Measurements from ENCODE around the gene TNS3. TPM values are rescaled to one million over a fixed set of nuclear protein-coding genes. Genes with fewer than 3 reads are reported as not detected.

TNS3 gene
- total and polyA plus RNA-seq, 4 donors = 40.5 to 140 (median 86.7) TPM

DNA sequence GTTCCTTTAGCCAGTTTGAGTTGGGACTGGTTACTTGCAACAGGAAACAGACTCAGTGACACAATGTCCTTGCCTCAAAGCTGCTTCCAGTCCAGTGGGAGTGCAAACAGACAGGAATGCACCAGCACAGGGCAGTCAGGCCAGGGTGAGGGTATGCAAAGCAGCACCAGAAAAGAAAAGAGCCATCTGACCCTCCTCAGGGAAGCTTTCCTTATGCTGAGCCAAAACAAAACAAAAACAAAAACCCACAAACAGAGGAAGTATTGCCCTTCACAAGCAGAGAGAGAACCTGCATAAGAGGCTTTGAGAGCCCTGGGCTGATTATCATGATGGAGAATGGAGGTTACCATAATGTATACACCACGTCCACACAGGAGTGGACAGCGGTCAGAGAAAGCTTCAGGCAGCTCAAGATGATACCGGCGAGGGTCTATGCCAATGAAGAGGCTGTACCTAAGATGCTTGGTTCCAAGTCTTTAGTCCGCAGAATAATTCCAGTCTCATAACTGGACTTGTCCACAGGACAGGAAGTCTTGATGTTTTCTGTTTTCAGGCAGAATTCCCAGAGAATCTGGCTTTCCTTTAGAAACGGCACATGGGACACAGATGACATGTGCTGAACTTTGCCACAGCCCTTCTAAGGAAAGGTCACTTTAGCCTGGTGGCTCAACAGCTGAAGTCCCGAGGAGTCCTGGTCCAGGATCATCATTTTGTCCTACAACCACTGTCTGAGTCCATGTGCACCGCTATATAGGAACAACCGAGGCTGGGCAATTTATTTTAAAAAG, 263.3 kb downstream of the TNS3 start:
- intact Hi-C loops (cut with DNase I) = no loop called here
- H3K4me1 ChIP-seq (ENCODE audit: control insufficient read depth in 1 of 2, insufficient read depth in 2 of 2, low read length in 2 of 2) = peaks cover 0 to 6% of the 10 kb centered on the region in 2 donors
- no peak overlapping the region for H3K27ac ChIP-seq (ENCODE audit: low read depth in 1 of 2, low read length in 2 of 2)
- no peaks in the 10 kb centered on the region for H3K9me3 ChIP-seq (ENCODE audit: control insufficient read depth, low read length)
- 84 to 87% methylated on average over 9 of the region's 9 CpGs for WGBS, 2 donors
- no peak overlapping the region for H3K4me3 ChIP-seq (ENCODE audit: low read length in 2 of 2)
- no peak for ATAC-seq (ENCODE audit: low FRiP score)
- H3K27me3 ChIP-seq (ENCODE audit: control insufficient read depth in 1 of 2, insufficient read depth in 2 of 2, low read length in 1 of 2) = no peaks in the 10 kb centered on the region
- H3K36me3 ChIP-seq (ENCODE audit: control insufficient read depth in 1 of 2, insufficient read depth in 2 of 2, low read length in 1 of 2) = peaks cover 0 to 2% of the 10 kb centered on the region in 2 donors
- peak in 1 of 2 donors; percentile 25 for DNase-seq

DNA sequence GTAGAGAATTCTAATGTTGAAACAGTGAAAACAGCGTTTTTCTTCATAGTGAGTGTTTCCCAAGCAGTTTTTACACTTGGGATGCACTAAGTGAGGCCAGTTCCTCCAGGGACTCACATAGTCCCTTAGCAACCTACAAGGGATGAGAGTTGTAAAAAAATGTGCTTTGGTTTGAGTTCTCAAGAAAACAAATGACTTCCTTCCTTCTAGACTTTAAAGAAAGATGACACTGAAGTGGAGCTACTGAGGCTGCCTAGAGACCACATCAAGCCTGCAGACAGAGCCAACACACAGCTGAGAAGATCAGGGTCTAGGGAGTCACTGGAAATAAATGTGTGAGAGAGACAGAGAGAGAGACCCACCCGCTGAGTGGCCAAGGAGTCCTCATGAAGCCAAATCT, 264.4 kb downstream of the TNS3 start:
- 71 to 73% methylated on average over 2 of the region's 2 CpGs for WGBS, 2 donors
- peaks cover 0 to 5% of the 10 kb centered on the region in 2 donors for H3K36me3 ChIP-seq (ENCODE audit: control insufficient read depth in 1 of 2, insufficient read depth in 2 of 2, low read length in 1 of 2)
- H3K27ac ChIP-seq (ENCODE audit: low read depth in 1 of 2, low read length in 2 of 2) = no peak overlapping the region
- DNase-seq (no peak), ATAC-seq (ENCODE audit: low FRiP score) (no peak)
- H3K9me3 ChIP-seq (ENCODE audit: control insufficient read depth, low read length) = no peaks in the 10 kb centered on the region
- H3K4me3 ChIP-seq (ENCODE audit: low read length in 2 of 2) = no peak overlapping the region
- H3K4me1 ChIP-seq (ENCODE audit: control insufficient read depth in 1 of 2, insufficient read depth in 2 of 2, low read length in 2 of 2) = peaks cover 0 to 6% of the 10 kb centered on the region in 2 donors
- H3K27me3 ChIP-seq (ENCODE audit: control insufficient read depth in 1 of 2, insufficient read depth in 2 of 2, low read length in 1 of 2) = no peaks in the 10 kb centered on the region
- intact Hi-C loops (cut with DNase I) = no loop called here

DNA sequence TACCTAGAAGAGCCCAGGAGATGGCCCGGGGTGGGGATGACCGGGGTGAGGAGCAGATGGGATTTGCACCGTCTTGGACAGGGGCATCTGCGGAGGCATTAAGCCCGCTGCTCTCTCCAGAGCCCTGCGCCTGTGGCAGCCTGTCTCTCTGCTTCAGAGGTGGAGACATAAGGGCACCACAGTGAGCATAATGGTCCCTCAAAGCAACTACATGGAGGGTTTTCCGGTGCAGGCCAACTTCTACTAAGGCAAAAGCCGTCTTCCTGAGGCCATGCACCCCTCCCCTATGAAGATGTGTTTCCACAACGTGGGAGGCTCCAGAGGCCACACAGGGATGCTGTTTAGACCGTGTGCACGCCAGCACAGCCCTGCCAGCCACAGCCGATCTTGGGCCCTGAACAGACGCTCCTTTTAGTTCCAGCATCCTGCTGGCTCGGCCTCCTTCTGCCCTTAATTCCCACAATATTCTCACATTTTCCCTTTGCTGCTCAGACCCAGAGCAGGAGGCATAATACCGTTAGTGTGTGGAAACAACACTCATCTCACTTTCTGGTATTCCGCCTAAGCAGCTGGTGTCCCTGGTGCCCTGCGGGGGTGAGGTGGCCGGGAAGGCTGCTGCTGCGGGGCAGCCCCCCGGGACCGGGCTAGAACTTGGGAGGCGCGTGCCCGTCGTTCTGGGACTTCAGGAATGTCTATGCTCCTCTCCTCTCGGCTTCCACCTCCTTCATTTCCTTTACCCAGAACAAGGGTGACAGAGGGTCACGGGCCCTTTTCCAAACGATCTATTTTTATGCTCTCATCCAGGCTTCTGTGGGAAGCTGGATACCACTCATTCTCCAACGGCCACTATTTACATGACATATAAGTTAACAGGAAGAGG, 266.9 kb downstream of the TNS3 start:
- Histone ChIP-seq H3K27me3 (ENCODE audit: control insufficient read depth in 1 of 2, insufficient read depth in 2 of 2, low read length in 1 of 2) (no peaks in the 10 kb centered on the region), H3K4me1 (ENCODE audit: control insufficient read depth in 1 of 2, insufficient read depth in 2 of 2, low read length in 2 of 2) (peaks cover 2 to 9% of the 10 kb centered on the region in 2 donors), H3K9me3 (ENCODE audit: control insufficient read depth, low read length) (no peaks in the 10 kb centered on the region), H3K36me3 (ENCODE audit: control insufficient read depth in 1 of 2, insufficient read depth in 2 of 2, low read length in 1 of 2) (peaks cover 0 to 4% of the 10 kb centered on the region in 2 donors), H3K4me3 (ENCODE audit: low read length in 2 of 2) (no peak overlapping the region), H3K27ac (ENCODE audit: low read depth in 1 of 2, low read length in 2 of 2) (peak overlapping the region; percentile 37 to 81)
- WGBS, 2 donors = 23 to 25% methylated on average over 28 to 29 of the region's 29 CpGs
- ATAC-seq (ENCODE audit: low FRiP score) = peak; percentile 49
- intact Hi-C loops (cut with DNase I) = no loop called here
- DNase-seq = peak; percentile 62 to 82

DNA sequence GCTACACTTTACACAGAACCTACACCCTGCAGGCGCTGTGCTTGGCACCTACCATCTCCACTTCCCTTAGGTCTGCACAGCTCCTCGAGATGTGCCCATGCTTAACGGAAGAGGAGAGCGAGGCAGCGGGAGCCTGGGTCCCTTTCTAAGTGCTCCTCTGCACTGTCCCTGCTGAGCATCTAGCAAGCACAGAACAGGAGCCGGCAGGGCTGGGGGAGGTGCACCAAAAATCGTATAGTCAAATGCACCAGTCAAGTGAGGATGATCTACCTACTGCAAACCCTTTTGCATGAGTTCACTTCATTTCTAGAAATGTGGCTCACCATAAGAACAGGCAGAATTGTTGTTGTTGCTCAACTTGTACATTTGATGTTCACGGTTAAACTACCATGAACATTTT, 267.7 kb downstream of the TNS3 start:
- H3K4me3 ChIP-seq (ENCODE audit: low read length in 2 of 2) = no peak overlapping the region
- H3K4me1 ChIP-seq (ENCODE audit: control insufficient read depth in 1 of 2, insufficient read depth in 2 of 2, low read length in 2 of 2) = peaks cover 3 to 9% of the 10 kb centered on the region in 2 donors
- H3K27ac ChIP-seq (ENCODE audit: low read depth in 1 of 2, low read length in 2 of 2) = peak overlapping the region in 1 of 2 donors; percentile 81
- WGBS, 2 donors = 73% methylated on average over 8 of the region's 8 CpGs
- H3K36me3 ChIP-seq (ENCODE audit: control insufficient read depth in 1 of 2, insufficient read depth in 2 of 2, low read length in 1 of 2) = peaks cover 0 to 4% of the 10 kb centered on the region in 2 donors
- no peaks in the 10 kb centered on the region for H3K27me3 ChIP-seq (ENCODE audit: control insufficient read depth in 1 of 2, insufficient read depth in 2 of 2, low read length in 1 of 2)
- DNase-seq = peak in 1 of 2 donors; percentile 33
- ATAC-seq (ENCODE audit: low FRiP score) = no peak
- no peaks in the 10 kb centered on the region for H3K9me3 ChIP-seq (ENCODE audit: control insufficient read depth, low read length)
- intact Hi-C loops (cut with DNase I) = no loop called here

DNA sequence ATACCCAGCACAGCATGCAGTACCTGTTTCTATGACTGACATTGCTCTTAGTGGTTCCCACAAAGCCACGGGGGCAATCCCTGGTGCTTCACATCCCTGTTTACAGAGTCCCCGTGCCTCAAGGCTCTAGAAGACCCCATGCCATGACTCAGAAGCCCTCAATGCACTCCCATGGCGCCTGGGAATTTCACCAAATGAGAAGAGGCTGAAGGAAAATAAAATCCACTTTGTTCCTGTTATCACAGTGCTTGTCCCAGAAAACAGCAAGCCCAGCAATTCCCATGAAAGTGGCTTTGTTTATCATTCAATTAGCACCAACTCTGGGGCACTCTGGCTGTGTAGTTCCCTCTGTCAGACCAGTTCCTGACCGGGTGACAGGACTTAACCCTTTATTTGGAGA, 268.3 kb downstream of the TNS3 start:
- ATAC-seq (ENCODE audit: low FRiP score) (no peak), DNase-seq (no peak)
- H3K27ac ChIP-seq (ENCODE audit: low read depth in 1 of 2, low read length in 2 of 2) = peak overlapping the region in 1 of 2 donors; percentile 81
- peaks cover 0 to 4% of the 10 kb centered on the region in 2 donors for H3K36me3 ChIP-seq (ENCODE audit: control insufficient read depth in 1 of 2, insufficient read depth in 2 of 2, low read length in 1 of 2)
- intact Hi-C loops (cut with DNase I) = no loop called here
- no peaks in the 10 kb centered on the region for H3K9me3 ChIP-seq (ENCODE audit: control insufficient read depth, low read length)
- peaks cover 3 to 9% of the 10 kb centered on the region in 2 donors for H3K4me1 ChIP-seq (ENCODE audit: control insufficient read depth in 1 of 2, insufficient read depth in 2 of 2, low read length in 2 of 2)
- 58 to 59% methylated on average over 4 of the region's 4 CpGs for WGBS, 2 donors
- H3K4me3 ChIP-seq (ENCODE audit: low read length in 2 of 2) = no peak overlapping the region
- H3K27me3 ChIP-seq (ENCODE audit: control insufficient read depth in 1 of 2, insufficient read depth in 2 of 2, low read length in 1 of 2) = no peaks in the 10 kb centered on the region

DNA sequence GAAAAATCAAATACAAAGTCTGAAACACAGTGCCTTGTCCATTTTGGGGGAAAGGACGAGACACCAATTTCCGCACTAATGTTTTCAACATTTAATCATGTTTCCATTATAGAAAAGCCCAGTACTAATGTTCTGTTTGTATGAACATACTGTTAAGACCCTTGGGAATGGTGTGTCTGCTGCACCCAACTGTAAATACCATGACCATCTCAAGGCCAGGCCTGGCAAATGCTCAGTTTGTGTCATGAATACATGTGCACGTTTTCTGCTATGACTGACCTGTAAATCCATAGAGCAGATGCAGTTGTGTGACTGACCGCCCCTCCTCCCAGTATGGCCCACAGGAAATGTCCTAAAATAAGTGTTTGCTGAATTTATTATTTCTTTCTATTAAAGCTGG, 270.0 kb downstream of the TNS3 start:
- intact Hi-C loops (cut with DNase I) = no loop called here
- Histone ChIP-seq H3K4me1 (ENCODE audit: control insufficient read depth in 1 of 2, insufficient read depth in 2 of 2, low read length in 2 of 2) (peaks cover 3 to 9% of the 10 kb centered on the region in 2 donors), H3K9me3 (ENCODE audit: control insufficient read depth, low read length) (no peaks in the 10 kb centered on the region), H3K27ac (ENCODE audit: low read depth in 1 of 2, low read length in 2 of 2) (no peak overlapping the region), H3K36me3 (ENCODE audit: control insufficient read depth in 1 of 2, insufficient read depth in 2 of 2, low read length in 1 of 2) (peaks cover 0 to 4% of the 10 kb centered on the region in 2 donors), H3K4me3 (ENCODE audit: low read length in 2 of 2) (no peak overlapping the region), H3K27me3 (ENCODE audit: control insufficient read depth in 1 of 2, insufficient read depth in 2 of 2, low read length in 1 of 2) (no peaks in the 10 kb centered on the region)
- no peak for ATAC-seq (ENCODE audit: low FRiP score)
- DNase-seq = no peak
- 91 to 94% methylated on average over 4 of the region's 4 CpGs for WGBS, 2 donors

DNA sequence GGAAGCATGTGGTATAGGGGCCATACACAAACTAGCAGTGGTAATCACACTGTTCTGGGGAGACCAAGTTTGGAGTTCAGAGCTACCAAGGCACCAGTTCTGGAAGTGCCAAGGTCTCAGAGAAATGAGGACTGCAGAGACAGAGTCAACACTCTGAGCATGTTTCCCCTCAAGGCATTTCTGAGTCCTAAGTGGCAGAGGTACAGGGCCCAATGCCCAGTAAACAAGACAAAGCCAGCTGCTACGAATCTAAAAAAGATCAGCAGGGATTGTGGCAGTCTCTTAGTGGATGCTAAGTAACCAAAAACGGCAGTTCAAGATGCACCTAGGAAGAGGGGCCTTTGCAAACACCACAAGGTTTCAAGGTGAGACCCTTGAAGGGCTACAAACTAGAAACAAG, 271.9 kb downstream of the TNS3 start:
- ATAC-seq (ENCODE audit: low FRiP score) = no peak
- Histone ChIP-seq H3K4me1 (ENCODE audit: control insufficient read depth in 1 of 2, insufficient read depth in 2 of 2, low read length in 2 of 2) (peaks cover 3 to 9% of the 10 kb centered on the region in 2 donors), H3K9me3 (ENCODE audit: control insufficient read depth, low read length) (no peaks in the 10 kb centered on the region), H3K4me3 (ENCODE audit: low read length in 2 of 2) (no peak overlapping the region), H3K36me3 (ENCODE audit: control insufficient read depth in 1 of 2, insufficient read depth in 2 of 2, low read length in 1 of 2) (peaks cover 0 to 4% of the 10 kb centered on the region in 2 donors), H3K27me3 (ENCODE audit: control insufficient read depth in 1 of 2, insufficient read depth in 2 of 2, low read length in 1 of 2) (no peaks in the 10 kb centered on the region), H3K27ac (ENCODE audit: low read depth in 1 of 2, low read length in 2 of 2) (peak overlapping the region in 1 of 2 donors; percentile 6)
- intact Hi-C loops (cut with DNase I) = no loop called here
- DNase-seq = no peak
- 4% methylated on average over 2 of the region's 2 CpGs for WGBS, 2 donors

DNA sequence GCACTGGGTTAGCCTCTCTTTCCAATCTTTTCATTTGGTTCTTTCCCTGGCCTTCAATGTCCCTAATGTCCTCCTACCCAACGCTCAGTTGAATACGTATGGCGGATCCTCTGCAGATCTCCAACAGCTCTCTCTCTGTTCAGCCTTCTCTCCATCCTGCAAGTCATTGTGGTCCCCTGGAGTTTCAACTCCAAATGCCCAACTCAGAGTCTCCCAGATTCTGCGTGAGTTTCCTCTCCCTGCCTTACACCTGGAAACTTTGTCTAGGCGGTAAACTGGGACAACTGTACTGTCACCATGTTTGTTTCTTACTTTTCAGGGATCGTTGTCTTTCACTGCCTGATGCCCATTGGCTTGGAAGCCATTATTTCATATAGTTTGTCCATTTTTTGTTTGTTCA, 273.1 kb downstream of the TNS3 start:
- DNase-seq = no peak
- intact Hi-C loops (cut with DNase I) = no loop called here
- peaks cover 3 to 4% of the 10 kb centered on the region in 2 donors for H3K4me1 ChIP-seq (ENCODE audit: control insufficient read depth in 1 of 2, insufficient read depth in 2 of 2, low read length in 2 of 2)
- H3K9me3 ChIP-seq (ENCODE audit: control insufficient read depth, low read length) = no peaks in the 10 kb centered on the region
- no peaks in the 10 kb centered on the region for H3K27me3 ChIP-seq (ENCODE audit: control insufficient read depth in 1 of 2, insufficient read depth in 2 of 2, low read length in 1 of 2)
- no peak for ATAC-seq (ENCODE audit: low FRiP score)
- WGBS, 2 donors = 97 to 98% methylated on average over 6 of the region's 6 CpGs
- H3K4me3 ChIP-seq (ENCODE audit: low read length in 2 of 2) = no peak overlapping the region
- H3K27ac ChIP-seq (ENCODE audit: low read depth in 1 of 2, low read length in 2 of 2) = no peak overlapping the region
- H3K36me3 ChIP-seq (ENCODE audit: control insufficient read depth in 1 of 2, insufficient read depth in 2 of 2, low read length in 1 of 2) = peaks cover 0 to 7% of the 10 kb centered on the region in 2 donors

All from aorta (tissue), 5 donors.